Erythroblast (primary cell): ENCODE results near the gene JAM2.

Experiments
- DNase-seq, 2 experiments: peaks; one replicate each; lab custom pipeline; 2025; lab: John Stamatoyannopoulos, UW
- GATA1 ChIP-seq: IDR thresholded peaks from 2 replicates; pipeline ENCODE4 v1.6.1; 2011; ENCODE audit warnings: low read depth, mild to moderate bottlenecking, control low read depth, low read length, moderate library complexity
- POLR2A ChIP-seq: IDR thresholded peaks from 2 replicates; pipeline ENCODE4 v1.6.1; 2011; ENCODE audit warnings: mild to moderate bottlenecking, low read length

JAM2 gene

DNA sequence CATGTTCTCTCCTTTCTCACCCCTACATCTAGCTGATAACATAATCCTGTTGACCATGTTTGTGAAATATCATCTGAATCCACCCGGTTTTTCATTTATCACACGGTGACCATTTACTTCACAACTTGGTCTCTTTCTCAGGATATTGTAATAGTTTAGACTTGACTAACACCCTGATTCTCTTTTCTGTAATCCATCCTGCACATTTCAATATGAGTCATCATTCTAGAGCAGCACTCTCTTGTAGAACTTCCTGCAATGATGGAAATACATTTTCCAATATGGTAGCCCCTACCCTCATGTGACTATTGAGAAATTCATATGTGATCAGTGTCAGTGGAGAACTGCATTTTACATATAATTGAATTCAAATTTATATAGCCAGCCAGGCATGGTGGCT lies 2.3 kb upstream of the JAM2 start:
- DNase-seq, result no peak
- TF ChIP-seq GATA1 (no peak), POLR2A (no peak)

DNA sequence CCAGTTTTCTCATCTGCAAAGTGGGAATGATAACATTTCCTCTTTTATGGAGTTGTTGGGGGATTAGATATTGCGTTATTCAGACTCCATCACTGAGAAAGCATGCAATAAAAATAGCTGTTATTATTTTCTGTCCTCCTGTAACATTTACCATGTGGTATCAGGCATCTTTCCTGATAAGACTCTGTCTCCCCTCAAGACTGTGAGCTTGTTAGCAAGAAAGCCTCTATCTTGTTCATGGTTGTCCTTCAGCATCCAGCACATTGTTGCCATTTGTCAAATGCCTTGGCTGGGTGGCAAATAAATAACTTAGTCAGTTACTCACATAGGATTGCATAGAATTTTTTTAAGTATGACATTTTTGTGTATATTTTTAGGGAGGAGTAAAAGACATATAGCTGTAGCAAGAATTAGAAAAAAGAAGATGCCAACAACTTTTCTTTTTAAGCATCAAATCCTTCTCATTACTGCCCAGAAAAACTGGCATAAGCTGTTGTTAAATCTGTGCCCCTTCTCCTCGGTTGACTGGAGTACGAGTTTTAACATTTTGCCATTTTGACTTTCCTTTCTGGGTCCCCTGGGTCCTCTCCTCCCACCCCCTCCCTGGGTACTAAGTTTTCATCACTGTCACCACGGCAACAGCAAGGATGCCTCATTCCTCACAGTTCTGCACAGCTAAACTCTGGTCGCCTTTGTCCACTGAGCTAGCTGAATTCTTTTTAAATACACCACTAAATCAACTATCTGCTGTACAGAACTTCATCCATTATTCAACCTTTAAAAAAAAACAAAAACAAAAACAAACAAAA lies 1.0 kb upstream of the JAM2 start:
- DNase-seq, result no peak
- TF ChIP-seq POLR2A (no peak), GATA1 (no peak)

GRCh38 chr21:25639551-25640201 lies 618 bp downstream of the JAM2 start:
- TF ChIP-seq POLR2A, result no peak
- no peak for TF ChIP-seq GATA1
- DNase-seq, result peak in 1 of 2 experiments; percentile 5

GRCh38 chr21:25640202-25640942 lies 1.3 kb downstream of the JAM2 start:
- no peak for TF ChIP-seq GATA1
- no peak for TF ChIP-seq POLR2A
- DNase-seq, result no peak

GRCh38 chr21:25640943-25641292 lies 1.9 kb downstream of the JAM2 start:
- DNase-seq, result no peak
- TF ChIP-seq GATA1, result no peak
- TF ChIP-seq POLR2A, result no peak

- no peak for DNase-seq
- TF ChIP-seq GATA1, result no peak
- TF ChIP-seq POLR2A, result no peak
Measured at GRCh38 chr21:25643486-25643885, 4.4 kb downstream of the JAM2 start.

DNA sequence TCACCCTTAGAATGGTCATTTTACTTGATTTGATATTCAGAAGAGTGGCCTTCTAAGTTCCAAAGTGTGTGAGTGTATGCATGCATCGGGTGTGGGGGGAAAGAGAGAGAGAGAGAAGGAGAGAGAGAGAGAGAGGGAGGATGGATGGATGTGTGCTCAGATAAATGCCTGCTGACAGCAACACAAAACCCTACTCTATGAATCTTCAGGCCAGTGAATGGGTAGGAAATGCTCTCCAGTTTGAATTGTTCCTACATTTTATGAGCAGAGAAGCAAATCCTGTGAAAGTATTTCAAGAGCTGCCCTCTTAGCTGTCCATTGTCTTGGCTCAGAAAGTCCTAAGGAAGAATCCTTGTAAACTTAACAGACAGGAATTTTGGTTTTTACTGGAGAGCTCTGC lies 7.4 kb downstream of the JAM2 start:
- DNase-seq, result no peak
- no peak for TF ChIP-seq GATA1
- no peak for TF ChIP-seq POLR2A

- TF ChIP-seq GATA1 (no peak), POLR2A (no peak)
- no peak for DNase-seq
Measured at GRCh38 chr21:25647647-25648046, 8.6 kb downstream of the JAM2 start.

DNA sequence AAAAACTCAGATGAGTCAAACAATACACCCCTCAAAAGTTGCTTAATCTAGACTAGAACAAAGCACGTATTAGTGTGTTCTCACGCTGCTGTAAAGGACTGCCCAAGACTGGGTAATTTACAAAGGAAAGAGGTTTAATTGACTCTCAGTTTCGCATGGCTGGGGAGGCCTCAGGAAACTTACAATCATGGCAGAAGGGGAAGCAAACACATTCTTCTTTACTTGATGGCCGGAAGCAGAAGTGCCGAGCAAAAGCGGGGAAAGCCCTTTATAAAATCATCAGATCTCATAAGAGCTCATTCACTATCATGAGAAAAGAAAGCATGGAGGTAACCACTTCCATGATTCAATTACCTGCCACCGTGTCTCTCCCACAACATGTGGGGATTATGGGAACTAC lies 10.1 kb downstream of the JAM2 start:
- DNase-seq, result no peak
- TF ChIP-seq GATA1 (no peak), POLR2A (no peak)

- no peak for TF ChIP-seq GATA1
- no peak for TF ChIP-seq POLR2A
- DNase-seq, result no peak
Measured at GRCh38 chr21:25656412-25656811, 17.4 kb downstream of the JAM2 start.

DNA sequence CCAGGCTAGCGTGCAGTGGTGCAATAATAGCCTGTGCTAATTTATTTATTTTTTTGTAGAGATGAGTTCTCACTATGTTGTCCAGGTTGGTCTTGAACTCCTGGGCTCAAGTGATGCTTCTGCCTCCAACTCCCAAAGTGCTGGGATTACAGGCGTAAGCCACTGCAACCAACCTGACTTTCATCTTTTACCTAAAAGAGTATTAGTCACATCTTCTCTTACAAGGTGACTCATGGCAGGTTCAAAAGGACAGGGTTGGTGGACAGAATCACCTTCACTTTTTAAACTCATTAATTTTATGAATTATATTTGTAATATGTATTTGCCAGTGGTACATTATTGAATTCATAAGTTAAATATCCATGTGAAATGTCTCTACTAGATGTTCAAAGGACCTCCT lies 18.1 kb downstream of the JAM2 start:
- no peak for TF ChIP-seq POLR2A
- no peak for TF ChIP-seq GATA1
- DNase-seq, result no peak

- TF ChIP-seq POLR2A (no peak), GATA1 (no peak)
- DNase-seq, result no peak
Measured at GRCh38 chr21:25658427-25659035, 19.5 kb downstream of the JAM2 start.

GRCh38 chr21:25660233-25660632 lies 21.2 kb downstream of the JAM2 start:
- DNase-seq, result no peak
- TF ChIP-seq GATA1, result no peak
- no peak for TF ChIP-seq POLR2A

DNA sequence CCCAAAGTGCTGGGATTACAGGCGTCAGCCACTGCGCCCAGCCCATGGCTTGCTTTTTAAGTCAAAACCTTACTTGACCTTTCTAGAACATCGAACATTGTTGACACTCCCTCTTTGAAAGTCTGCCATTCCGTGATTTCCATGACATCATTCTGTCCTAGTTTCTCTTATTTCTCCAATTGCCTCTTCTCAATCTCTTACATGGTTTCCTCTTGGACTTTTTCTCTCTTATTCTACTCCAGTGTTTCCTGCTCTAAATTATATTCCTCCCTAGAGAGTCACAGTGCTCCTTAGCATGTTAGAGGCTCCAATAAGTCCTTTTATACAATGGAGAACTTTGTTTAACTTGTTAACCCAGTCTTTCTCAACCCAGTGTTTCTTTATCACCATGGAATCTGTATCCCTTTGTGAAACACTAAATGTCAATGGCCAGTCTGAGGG lies 25.5 kb downstream of the JAM2 start:
- TF ChIP-seq GATA1 (no peak), POLR2A (no peak)
- DNase-seq, result no peak
